Immature natural killer cell (primary cell): ENCODE results near the gene HOOK2. TPM values are rescaled to one million over a fixed set of nuclear protein-coding genes. Genes with fewer than 3 reads are reported as not detected.
A peak's percentile ranks its signal among the peaks of the same experiment; 100 is the strongest.

ENCODE experiments used
- DNase-seq, 3 donors: peaks; one replicate each; pipeline ENCODE4 v3.0.0; 2022; ENCODE audit warnings: mixed read lengths in 1 of 3
- H3K27ac Mint-ChIP-seq, 6 donors: one replicate each; pipeline ENCODE4 v1.8.0; 2020; ENCODE audit warnings: mixed read lengths in 6 of 6, mild to moderate bottlenecking in 5 of 6, inconsistent platforms in 4 of 6, moderate library complexity in 3 of 6
- H3K27me3 Mint-ChIP-seq, 3 donors: one replicate each; pipeline ENCODE4 v1.8.0; 2020 to 2021; ENCODE audit warnings: low read depth in 3 of 3, mild to moderate bottlenecking in 3 of 3, mixed read lengths in 3 of 3, moderate library complexity in 3 of 3, inconsistent platforms in 1 of 3
- H3K36me3 Mint-ChIP-seq, 3 donors: one replicate each; pipeline ENCODE4 v1.8.0; 2020; ENCODE audit warnings: mixed read lengths in 3 of 3, inconsistent platforms in 2 of 3, mild to moderate bottlenecking in 2 of 3
- H3K4me1 Mint-ChIP-seq, 2 donors: one replicate each; pipeline ENCODE4 v1.8.0; 2020; ENCODE audit warnings: inconsistent platforms in 2 of 2, mild to moderate bottlenecking in 2 of 2, mixed read lengths in 2 of 2, moderate library complexity in 1 of 2
- H3K4me3 Mint-ChIP-seq, 5 donors: one replicate each; pipeline ENCODE4 v1.8.0; 2020; ENCODE audit warnings: mild to moderate bottlenecking in 5 of 5, mixed read lengths in 5 of 5, inconsistent platforms in 3 of 5, moderate library complexity in 3 of 5
- H3K9me3 Mint-ChIP-seq, 6 donors: one replicate each; pipeline ENCODE4 v1.8.0; 2020; ENCODE audit warnings: mild to moderate bottlenecking in 6 of 6, mixed read lengths in 6 of 6, inconsistent platforms in 4 of 6, moderate library complexity in 3 of 6
- polyA plus RNA-seq, 3 donors: library from polyadenylated mRNA; unstranded; fragments of 300-500 nt; fragmentation: Illumina TruSeq; gene quantifications; one replicate each; pipeline ENCODE4 v1.2.3, GENCODE V29; 2021

HOOK2 gene
- polyA plus RNA-seq, 3 donors from 2014 or later, result 2.1 to 2.5 TPM; not detected in 1

GRCh38 chr19:12783849-12784393, 8.6 kb upstream of the HOOK2 start:
- DNase-seq, result no peak
- Mint-ChIP-seq H3K27ac (peak overlapping the region in 4 of 6 donors; percentile 83 to 92 (median 90)), H3K9me3 (no peaks in the 10 kb centered on the region), H3K27me3 (peaks cover 7 to 20% (median 11%) of the 10 kb centered on the region in 3 donors), H3K4me1 (peaks cover 25% of the 10 kb centered on the region in 2 donors), H3K36me3 (no peaks in the 10 kb centered on the region), H3K4me3 (peak overlapping the region; percentile 53 to 72 (median 58))

- H3K9me3 Mint-ChIP-seq, result no peaks in the 10 kb centered on the region
- DNase-seq, result no peak
- peaks cover 24 to 27% of the 10 kb centered on the region in 2 donors for H3K4me1 Mint-ChIP-seq
These were observed 8.0 kb upstream of the HOOK2 start for GRCh38 chr19:12783291-12783848.

GRCh38 chr19:12782424-12783290, 7.3 kb upstream of the HOOK2 start:
- H3K36me3 Mint-ChIP-seq, result no peaks in the 10 kb centered on the region
- DNase-seq, result peak; percentile 95 to 97 (median 96)
- H3K27ac Mint-ChIP-seq, result peak overlapping the region in 5 of 6 donors; percentile 93 to 98 (median 95)
- no peaks in the 10 kb centered on the region for H3K9me3 Mint-ChIP-seq
- peaks cover 7 to 16% (median 14%) of the 10 kb centered on the region in 3 donors for H3K27me3 Mint-ChIP-seq
- peaks cover 28 to 30% of the 10 kb centered on the region in 2 donors for H3K4me1 Mint-ChIP-seq
- H3K4me3 Mint-ChIP-seq, result peak overlapping the region; percentile 81 to 95 (median 90)

More at GRCh38 chr19:12783291-12783848, 8.0 kb upstream of the HOOK2 start:
- H3K4me3 Mint-ChIP-seq, result peak overlapping the region; percentile 53 to 72 (median 58)
- peaks cover 7 to 17% (median 11%) of the 10 kb centered on the region in 3 donors for H3K27me3 Mint-ChIP-seq
- H3K27ac Mint-ChIP-seq, result peak overlapping the region in 4 of 6 donors; percentile 83 to 92 (median 90)
- no peaks in the 10 kb centered on the region for H3K36me3 Mint-ChIP-seq

- H3K4me1 Mint-ChIP-seq, result peaks cover 33 to 35% of the 10 kb centered on the region in 2 donors
- no peaks in the 10 kb centered on the region for H3K9me3 Mint-ChIP-seq
- peak overlapping the region in 5 of 6 donors; percentile 93 to 98 (median 95) for H3K27ac Mint-ChIP-seq
- H3K27me3 Mint-ChIP-seq, result peaks cover 7 to 21% (median 17%) of the 10 kb centered on the region in 3 donors
- no peaks in the 10 kb centered on the region for H3K36me3 Mint-ChIP-seq
- DNase-seq, result no peak
- peak overlapping the region; percentile 81 to 95 (median 90) for H3K4me3 Mint-ChIP-seq
These were observed 6.7 kb upstream of the HOOK2 start for GRCh38 chr19:12782174-12782423.

- Mint-ChIP-seq H3K4me1 (peaks cover 32 to 33% of the 10 kb centered on the region in 2 donors), H3K27me3 (peaks cover 9 to 25% (median 17%) of the 10 kb centered on the region in 3 donors), H3K27ac (peak overlapping the region in 5 of 6 donors; percentile 54 to 96 (median 87))
These were observed 4.0 kb upstream of the HOOK2 start for GRCh38 chr19:12779162-12779993.

GRCh38 chr19:12778905-12779161, 3.5 kb upstream of the HOOK2 start:
- no peaks in the 10 kb centered on the region for H3K9me3 Mint-ChIP-seq
- peak overlapping the region; percentile 77 to 88 (median 86) for H3K4me3 Mint-ChIP-seq
- no peak for DNase-seq
- H3K4me1 Mint-ChIP-seq, result peaks cover 32 to 33% of the 10 kb centered on the region in 2 donors
- H3K27me3 Mint-ChIP-seq, result peaks cover 9 to 25% (median 17%) of the 10 kb centered on the region in 3 donors
- H3K36me3 Mint-ChIP-seq, result no peaks in the 10 kb centered on the region
- peak overlapping the region; percentile 87 to 96 (median 91) for H3K27ac Mint-ChIP-seq

More at GRCh38 chr19:12779162-12779993, 4.0 kb upstream of the HOOK2 start:
- Mint-ChIP-seq H3K4me3 (peak overlapping the region; percentile 38 to 66 (median 60)), H3K9me3 (no peaks in the 10 kb centered on the region), H3K36me3 (no peaks in the 10 kb centered on the region)
- DNase-seq, result no peak

GRCh38 chr19:12778017-12778904, 2.9 kb upstream of the HOOK2 start:
- Mint-ChIP-seq H3K9me3 (no peaks in the 10 kb centered on the region), H3K36me3 (no peaks in the 10 kb centered on the region), H3K27me3 (peaks cover 7 to 21% (median 17%) of the 10 kb centered on the region in 3 donors), H3K27ac (peak overlapping the region; percentile 86 to 96 (median 91)), H3K4me3 (peak overlapping the region; percentile 77 to 88 (median 86)), H3K4me1 (peaks cover 29 to 33% of the 10 kb centered on the region in 2 donors)
- DNase-seq, result peak; percentile 32 to 45 (median 39)

GRCh38 chr19:12777217-12778016, 2.1 kb upstream of the HOOK2 start:
- Mint-ChIP-seq H3K27me3 (peaks cover 6 to 20% (median 17%) of the 10 kb centered on the region in 3 donors), H3K4me3 (peak overlapping the region; percentile 77 to 88 (median 86)), H3K9me3 (no peaks in the 10 kb centered on the region), H3K4me1 (peaks cover 28 to 33% of the 10 kb centered on the region in 2 donors), H3K36me3 (no peaks in the 10 kb centered on the region), H3K27ac (peak overlapping the region; percentile 86 to 96 (median 91))
- peak; percentile 79 to 83 (median 81) for DNase-seq

GRCh38 chr19:12773571-12773970, 1.8 kb downstream of the HOOK2 start:
- H3K27me3 Mint-ChIP-seq, result peaks cover 3 to 8% (median 7%) of the 10 kb centered on the region in 3 donors
- H3K36me3 Mint-ChIP-seq, result no peaks in the 10 kb centered on the region
- peak overlapping the region in 4 of 5 donors; percentile 15 to 71 (median 32) for H3K4me3 Mint-ChIP-seq
- H3K4me1 Mint-ChIP-seq, result peaks cover 13 to 14% of the 10 kb centered on the region in 2 donors
- peak overlapping the region in 1 of 6 donors; percentile 49 for H3K27ac Mint-ChIP-seq
- DNase-seq, result no peak
- no peaks in the 10 kb centered on the region for H3K9me3 Mint-ChIP-seq

GRCh38 chr19:12772323-12772722, 3.0 kb downstream of the HOOK2 start:
- no peak overlapping the region for H3K4me3 Mint-ChIP-seq
- peaks cover under 1 to 5% (median 3%) of the 10 kb centered on the region in 3 donors for H3K27me3 Mint-ChIP-seq
- no peak for DNase-seq
- peaks cover 2% of the 10 kb centered on the region in 2 donors for H3K4me1 Mint-ChIP-seq
- no peaks in the 10 kb centered on the region for H3K36me3 Mint-ChIP-seq
- H3K9me3 Mint-ChIP-seq, result no peaks in the 10 kb centered on the region
- no peak overlapping the region for H3K27ac Mint-ChIP-seq

- peaks cover 0 to 4% (median 3%) of the 10 kb centered on the region in 3 donors for H3K27me3 Mint-ChIP-seq
- H3K4me1 Mint-ChIP-seq, result no peaks in the 10 kb centered on the region
- no peaks in the 10 kb centered on the region for H3K9me3 Mint-ChIP-seq
- DNase-seq, result no peak
- no peak overlapping the region for H3K4me3 Mint-ChIP-seq
- no peaks in the 10 kb centered on the region for H3K36me3 Mint-ChIP-seq
- H3K27ac Mint-ChIP-seq, result no peak overlapping the region
These were observed 4.4 kb downstream of the HOOK2 start for GRCh38 chr19:12770922-12771321.

- no peak overlapping the region for H3K4me3 Mint-ChIP-seq
- no peak for DNase-seq
- no peak overlapping the region for H3K27ac Mint-ChIP-seq
- H3K27me3 Mint-ChIP-seq, result no peaks in the 10 kb centered on the region
- peaks cover 0 to 4% (median 0%) of the 10 kb centered on the region in 3 donors for H3K36me3 Mint-ChIP-seq
- H3K9me3 Mint-ChIP-seq, result no peaks in the 10 kb centered on the region
- no peaks in the 10 kb centered on the region for H3K4me1 Mint-ChIP-seq
These were observed 5.7 kb downstream of the HOOK2 start for GRCh38 chr19:12769689-12770088.
